Thyroid gland (tissue), 4 donors: Measurements from ENCODE around the gene MIEF2. TPM values are rescaled to one million over a fixed set of nuclear protein-coding genes. Genes with fewer than 3 reads are reported as not detected.

Experiments
- DNase-seq, 2 donors: peaks; one replicate each; pipeline ENCODE4 v3.0.0-alpha.2; 2019
- H3K27ac ChIP-seq, 3 donors: fragments of 200-600 bp; sonication (generic); 1 replicate in 2 of 3; 2 replicates in 1 of 3; pipeline ENCODE4 v1.5.1; 2016 to 2019; ENCODE audit warnings: mild to moderate bottlenecking in 1 of 3, moderate library complexity in 1 of 3
- H3K27me3 ChIP-seq: fragments of 200-600 bp; sonication (generic); one replicate; pipeline ENCODE4 v1.5.1; 2019
- H3K36me3 ChIP-seq, 2 donors: fragments of 200-600 bp; sonication (generic); one replicate each; pipeline ENCODE4 v1.5.1; 2016 to 2019
- H3K4me1 ChIP-seq, 2 donors: fragments of 200-600 bp; sonication (generic); one replicate each; pipeline ENCODE4 v1.5.1; 2017 to 2019
- H3K4me3 ChIP-seq, 3 donors: fragments of 200-600 bp; sonication (generic); replicated peaks in 1 of 3; 1 replicate in 2 of 3; 2 replicates in 1 of 3; pipeline ENCODE4 v1.5.1; 2016; ENCODE audit warnings: mild to moderate bottlenecking in 1 of 3
- H3K9me3 ChIP-seq: fragments of 200-600 bp; sonication (generic); one replicate; pipeline ENCODE4 v1.5.1; 2017
- CTCF ChIP-seq, 6 experiments: fragments of 200-600 bp in 3 of 6; fragments of 450-650 bp in 3 of 6; sonication (generic) in 3 of 6; IDR thresholded peaks; one replicate each; pipeline ENCODE4 v1.5.1; 2016 to 2019; ENCODE audit warnings: antibody characterized with exemption in 6 of 6, mild to moderate bottlenecking in 2 of 6, inconsistent platforms in 1 of 6, moderate library complexity in 1 of 6
- POLR2A ChIP-seq, 2 donors: fragments of 450-650 bp; IDR thresholded peaks; one replicate each; pipeline ENCODE4 v1.6.1; 2017; ENCODE audit warnings: antibody characterized with exemption in 2 of 2, mild to moderate bottlenecking in 2 of 2, moderate library complexity in 1 of 2
- WGBS, 2 donors: methylation state at CpG; one replicate each; pipeline ENCODE4 v1.1.5; 2017; 5-methylcytosine and 5-hydroxymethylcytosine counted together
- intact Hi-C: fragments of 100-400 bp; cut with DNase I; formaldehyde crosslinking; loops from one replicate; pipeline ENCODE4 v1.15.1; 2023
- total RNA-seq, 4 donors: library from RNA; depleted of rRNA; stranded (reverse); fragments of >200 nt; gene quantifications; one replicate each; pipeline ENCODE4 v1.2.3, GENCODE V29; 2016

Gene MIEF2
- total RNA-seq, 4 donors from 2014 or later: 25.7 to 47.0 (median 34.9) TPM

- no peak for DNase-seq
- Histone ChIP-seq H3K27me3 (no peaks in the 10 kb centered on the region), H3K4me1 (no peaks in the 10 kb centered on the region), H3K4me3 (no peak overlapping the region), H3K9me3 (no peaks in the 10 kb centered on the region), H3K27ac (no peak overlapping the region), H3K36me3 (peaks cover 5 to 10% of the 10 kb centered on the region in 2 donors)
- no peak for TF ChIP-seq POLR2A (IDR thresholded peaks at IDR 0.05)
- TF ChIP-seq CTCF (IDR thresholded peaks at IDR 0.05): no peak
- WGBS, 2 donors: 88 to 90% methylated on average over 8 to 14 of the region's 14 CpGs
- intact Hi-C loops: no loop called here
Measured at GRCh38 chr17:18235743-18236256, 24.7 kb upstream of the MIEF2 start.

GRCh38 chr17:18236494-18236893 is 24.0 kb upstream of the MIEF2 start:
- no peaks in the 10 kb centered on the region for H3K4me1 ChIP-seq
- TF ChIP-seq CTCF (IDR thresholded peaks at IDR 0.05): no peak
- TF ChIP-seq POLR2A (IDR thresholded peaks at IDR 0.05): no peak
- no peak for DNase-seq
- WGBS, 2 donors: 92 to 93% methylated on average over 11 to 17 of the region's 18 CpGs
- H3K27ac ChIP-seq: no peak overlapping the region
- H3K4me3 ChIP-seq: no peak overlapping the region
- peaks cover 5 to 10% of the 10 kb centered on the region in 2 donors for H3K36me3 ChIP-seq
- intact Hi-C loops: no loop called here
- H3K9me3 ChIP-seq: no peaks in the 10 kb centered on the region
- H3K27me3 ChIP-seq: no peaks in the 10 kb centered on the region

- TF ChIP-seq CTCF (IDR thresholded peaks at IDR 0.05): no peak
- no peak for TF ChIP-seq POLR2A (IDR thresholded peaks at IDR 0.05)
- WGBS, 2 donors: 40 to 92% methylated on average over 1 to 15 of the region's 20 CpGs
- no peaks in the 10 kb centered on the region for H3K9me3 ChIP-seq
- no peaks in the 10 kb centered on the region for H3K4me1 ChIP-seq
- no peak for DNase-seq
- no peak overlapping the region for H3K4me3 ChIP-seq
- H3K36me3 ChIP-seq: peaks cover 5 to 10% of the 10 kb centered on the region in 2 donors
- intact Hi-C loops: no loop called here
- H3K27ac ChIP-seq: no peak overlapping the region
- H3K27me3 ChIP-seq: no peaks in the 10 kb centered on the region
Measured at GRCh38 chr17:18237461-18237860, 23.0 kb upstream of the MIEF2 start.

- peaks cover 5 to 10% of the 10 kb centered on the region in 2 donors for H3K36me3 ChIP-seq
- intact Hi-C loops: no loop called here
- TF ChIP-seq POLR2A (IDR thresholded peaks at IDR 0.05) (no peak), CTCF (IDR thresholded peaks at IDR 0.05) (no peak)
Measured at GRCh38 chr17:18238299-18238698, 22.2 kb upstream of the MIEF2 start.

GRCh38 chr17:18240449-18240848 is 20.0 kb upstream of the MIEF2 start:
- Histone ChIP-seq H3K4me1 (no peaks in the 10 kb centered on the region), H3K27me3 (no peaks in the 10 kb centered on the region), H3K4me3 (no peak overlapping the region), H3K36me3 (peaks cover 10 to 12% of the 10 kb centered on the region in 2 donors), H3K9me3 (no peaks in the 10 kb centered on the region), H3K27ac (no peak overlapping the region)
- TF ChIP-seq CTCF (IDR thresholded peaks at IDR 0.05): no peak
- intact Hi-C loops: no loop called here
- WGBS, 2 donors: 90% methylated on average over 14 of the region's 19 CpGs; no CpG with 5 or more reads in 1 of the 2 donors
- no peak for DNase-seq

More at GRCh38 chr17:18238299-18238698, 22.2 kb upstream of the MIEF2 start:
- no peaks in the 10 kb centered on the region for H3K27me3 ChIP-seq
- H3K27ac ChIP-seq: no peak overlapping the region
- no peaks in the 10 kb centered on the region for H3K9me3 ChIP-seq
- H3K4me1 ChIP-seq: no peaks in the 10 kb centered on the region
- WGBS, 2 donors: 96 to 99% methylated on average over 18 of the region's 18 CpGs
- no peak overlapping the region for H3K4me3 ChIP-seq
- no peak for DNase-seq
